Amniotic stem cell (primary cell): Measurements from ENCODE around the gene SNAI1.

Source experiments
- DNase-seq: peaks from one replicate; lab custom pipeline; 2025; lab: John Stamatoyannopoulos, UW

The SNAI1 gene

DNA sequence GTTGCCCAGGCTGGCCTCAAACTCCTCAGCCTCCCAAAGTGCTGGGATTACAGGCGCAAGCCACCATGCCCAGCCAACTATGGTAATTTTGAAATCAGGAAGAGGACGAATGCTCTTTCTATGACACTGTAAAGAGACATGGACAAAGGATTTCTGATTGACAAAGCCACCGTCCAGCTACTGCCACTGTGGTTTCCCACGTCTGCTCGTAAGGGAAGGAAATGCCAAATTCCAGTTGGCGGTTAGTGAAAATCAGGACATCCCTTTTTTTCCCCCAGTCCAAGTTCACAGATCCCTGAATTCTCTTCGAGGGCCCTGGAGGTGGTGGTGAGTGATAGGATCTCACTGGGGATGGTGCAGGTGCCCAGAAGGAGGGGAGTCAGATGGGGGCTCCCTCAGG is 31.2 kb downstream of the SNAI1 start:
- DNase-seq, result no peak

GRCh38 chr20:50014570-50015562 is 32.1 kb downstream of the SNAI1 start:
- no peak for DNase-seq

DNA sequence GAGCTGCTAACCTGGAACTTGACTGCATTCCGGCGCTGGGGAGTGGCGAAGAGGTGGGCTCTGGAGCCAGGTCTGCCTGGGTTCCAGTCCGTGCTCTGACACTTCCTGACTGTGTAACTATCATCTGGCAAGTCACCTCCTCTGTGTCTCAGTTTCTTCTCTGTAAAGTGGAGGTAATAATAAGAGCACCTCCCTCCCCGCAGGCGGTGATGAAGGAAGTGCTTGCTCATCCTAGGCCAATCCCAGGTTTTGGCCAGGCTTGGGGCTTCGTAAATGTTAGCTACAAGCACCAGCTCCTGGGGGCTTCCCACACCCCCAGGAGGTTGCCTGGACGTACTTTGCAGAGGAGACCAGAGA is 32.8 kb downstream of the SNAI1 start:
- DNase-seq, result no peak

- no peak for DNase-seq
These were observed 33.4 kb downstream of the SNAI1 start for GRCh38 chr20:50015993-50016770.

- no peak for DNase-seq
These were observed 34.4 kb downstream of the SNAI1 start for GRCh38 chr20:50017160-50017559.

- DNase-seq, result no peak
These were observed 34.9 kb downstream of the SNAI1 start for GRCh38 chr20:50017576-50018248.

GRCh38 chr20:50019466-50020256 is 36.9 kb downstream of the SNAI1 start:
- DNase-seq, result no peak

GRCh38 chr20:50020288-50020687 is 37.5 kb downstream of the SNAI1 start:
- no peak for DNase-seq

GRCh38 chr20:50022676-50023075 is 39.9 kb downstream of the SNAI1 start:
- no peak for DNase-seq

DNA sequence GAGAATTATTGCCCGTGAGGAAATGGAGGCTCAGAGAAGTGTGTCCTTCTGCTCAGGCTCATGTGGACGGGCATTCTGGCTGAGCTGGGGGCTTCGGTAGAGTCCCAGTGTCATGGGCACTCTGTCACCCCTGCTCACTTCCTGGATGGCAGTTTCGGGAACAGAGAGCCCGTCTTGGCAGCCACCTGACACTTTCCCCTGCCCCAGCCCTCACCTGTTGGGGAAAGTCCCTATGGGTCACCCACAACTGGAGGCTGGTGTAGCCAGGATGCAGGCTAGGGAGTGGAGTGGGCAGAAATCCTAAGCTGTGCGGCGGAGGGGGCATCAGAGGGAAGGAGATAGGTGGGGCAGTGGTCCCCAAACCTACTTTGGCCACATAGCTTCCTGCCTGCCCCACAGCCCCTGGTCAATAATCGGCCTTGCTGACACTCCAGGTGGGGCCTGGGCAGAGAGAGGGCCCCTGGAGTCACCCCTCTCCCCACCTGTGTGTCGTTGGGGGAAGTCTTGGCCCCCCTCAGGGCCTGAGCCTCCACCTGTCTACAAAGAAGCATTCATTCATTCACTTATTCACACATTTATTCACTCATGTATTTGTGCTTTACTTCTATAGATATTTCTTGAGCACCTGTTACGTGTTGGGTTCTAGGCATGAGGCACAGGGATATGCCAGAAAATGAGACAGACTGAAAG is 40.5 kb downstream of the SNAI1 start:
- DNase-seq, result no peak

DNA sequence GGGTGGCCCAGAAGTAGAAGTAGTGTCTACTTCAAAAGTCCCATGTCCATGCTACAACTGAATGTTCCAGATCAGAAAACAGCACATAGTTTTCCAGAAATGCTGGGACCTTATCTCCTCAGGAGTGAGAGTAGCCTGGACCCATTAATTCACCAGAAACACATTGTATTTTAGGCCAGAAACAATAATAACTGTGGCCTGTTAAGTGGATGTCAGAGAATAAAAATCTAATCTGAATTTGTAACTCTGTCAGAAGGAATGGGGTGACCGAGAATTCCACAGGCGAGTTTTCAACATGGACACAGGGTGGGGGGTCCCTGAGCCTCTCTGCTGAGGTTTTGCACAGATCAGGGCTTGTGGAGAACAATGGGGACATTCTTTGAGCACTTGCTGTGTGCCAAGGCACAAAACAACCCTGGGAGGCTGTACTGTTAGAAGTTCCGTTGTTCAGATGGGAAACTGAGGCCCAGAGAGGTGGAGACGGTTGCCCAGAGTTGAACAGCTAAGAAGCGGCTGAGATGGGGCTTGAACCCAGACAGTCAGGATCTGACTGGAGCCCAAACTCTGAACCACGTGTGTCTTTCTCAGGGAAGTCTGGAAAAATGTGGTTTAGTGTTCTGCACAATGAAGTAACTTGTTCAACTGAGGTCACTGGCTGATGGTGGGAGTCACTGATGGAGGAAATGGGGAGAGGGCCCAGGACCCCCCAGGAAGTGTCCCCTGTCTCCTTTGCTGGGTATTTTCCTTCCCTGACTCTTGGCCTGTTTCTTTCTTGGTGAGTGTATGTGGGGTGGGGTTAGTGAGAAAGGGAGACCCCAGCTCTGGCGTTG is 44.2 kb downstream of the SNAI1 start:
- no peak for DNase-seq

DNA sequence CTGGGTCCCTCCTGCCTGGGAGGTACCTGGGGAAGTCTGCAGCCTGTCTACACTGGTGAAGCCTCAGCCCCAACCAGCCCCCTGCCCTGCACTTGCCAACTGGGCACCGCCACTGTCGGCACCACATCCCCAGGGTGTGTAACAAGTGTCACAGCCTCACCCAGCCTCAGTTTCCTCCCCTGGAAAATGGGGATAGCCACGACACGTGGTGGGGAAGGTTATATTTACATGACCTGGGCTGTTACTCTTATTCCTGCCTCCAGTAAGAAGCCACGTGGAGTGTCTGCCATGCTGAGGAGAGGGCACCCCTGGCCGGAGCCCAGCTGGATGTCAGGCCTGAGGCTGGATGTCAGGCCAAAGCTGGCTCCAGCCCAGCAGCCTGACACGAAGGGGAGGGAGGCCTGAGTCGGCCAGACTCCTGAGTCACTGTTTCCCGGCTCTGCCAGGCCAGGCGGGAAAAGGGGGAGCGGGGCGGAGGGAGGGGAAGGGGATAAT is 44.9 kb downstream of the SNAI1 start:
- DNase-seq, result peak; percentile 76

- no peak for DNase-seq
These were observed 46.4 kb downstream of the SNAI1 start for GRCh38 chr20:50029083-50029696.

DNA sequence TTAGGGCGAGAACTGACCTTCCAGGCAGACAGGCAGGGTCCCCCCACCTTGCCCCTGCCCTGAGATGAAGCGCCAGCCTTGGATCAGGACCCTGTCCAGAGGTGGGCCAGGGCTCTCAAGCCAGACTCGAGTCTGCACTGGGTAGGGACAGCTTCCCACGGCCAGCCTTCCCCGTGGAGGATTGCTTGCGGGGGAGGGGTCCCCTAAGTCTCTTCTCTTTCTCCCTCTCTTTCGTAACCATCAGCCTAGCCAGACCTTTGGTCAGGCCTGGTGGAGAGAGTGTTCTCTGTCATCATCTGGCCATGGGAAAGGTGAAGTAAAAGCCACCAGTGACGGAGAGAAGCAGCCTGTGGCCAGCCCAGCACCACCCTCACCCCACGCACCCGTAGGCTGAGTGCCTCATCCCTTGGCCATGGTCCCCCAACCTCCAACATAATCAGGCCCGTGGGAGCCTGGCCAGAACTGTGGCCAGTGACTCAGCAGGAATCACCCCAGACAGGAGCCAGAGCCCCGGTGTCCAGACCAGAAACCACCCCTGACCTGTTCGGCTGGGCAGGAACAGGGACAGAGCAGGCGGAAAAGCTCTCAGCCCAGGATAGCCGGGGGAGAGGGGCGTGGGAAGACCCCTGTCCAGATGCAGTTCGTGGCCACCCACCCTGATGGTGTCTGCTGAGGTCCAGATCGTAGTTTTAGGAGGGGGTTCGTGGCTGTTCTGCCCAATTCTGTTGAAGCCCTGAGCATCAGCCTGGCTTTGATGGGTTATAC is 47.1 kb downstream of the SNAI1 start:
- DNase-seq, result peak; percentile 35

DNA sequence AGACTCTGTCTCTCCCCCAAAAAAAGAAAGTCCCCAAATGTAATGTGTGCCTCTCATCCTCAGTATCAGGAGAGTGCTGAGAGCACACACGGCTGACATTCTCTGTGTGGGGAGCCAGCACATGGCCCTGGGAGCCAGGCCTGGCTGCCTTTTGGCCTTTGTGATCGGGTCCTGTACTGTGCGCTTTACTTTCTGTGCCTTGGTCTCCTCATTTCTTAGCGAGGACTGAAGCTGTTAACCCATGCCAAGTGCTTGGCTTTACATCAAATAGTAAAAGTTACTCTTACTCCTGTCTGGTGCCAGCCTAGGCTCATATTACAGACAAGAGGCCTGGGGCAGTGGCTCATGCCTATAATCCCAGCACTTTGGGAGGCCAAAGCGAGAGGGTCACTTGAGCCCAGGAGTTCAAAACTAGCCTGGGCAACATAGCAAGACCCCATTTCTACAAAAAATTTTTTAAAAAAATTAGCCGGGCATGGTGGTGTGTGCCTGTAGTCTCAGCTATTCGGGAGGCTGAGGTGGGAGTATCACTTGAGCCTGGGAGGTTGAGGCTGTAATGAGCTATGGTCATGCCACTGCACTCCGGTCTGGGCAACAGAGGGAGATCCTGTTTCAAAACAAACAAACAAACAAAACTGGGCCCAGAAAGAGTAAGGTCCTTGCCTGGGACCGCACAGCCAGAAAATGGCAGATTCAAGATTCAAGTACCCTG is 50.3 kb downstream of the SNAI1 start:
- DNase-seq, result no peak

DNA sequence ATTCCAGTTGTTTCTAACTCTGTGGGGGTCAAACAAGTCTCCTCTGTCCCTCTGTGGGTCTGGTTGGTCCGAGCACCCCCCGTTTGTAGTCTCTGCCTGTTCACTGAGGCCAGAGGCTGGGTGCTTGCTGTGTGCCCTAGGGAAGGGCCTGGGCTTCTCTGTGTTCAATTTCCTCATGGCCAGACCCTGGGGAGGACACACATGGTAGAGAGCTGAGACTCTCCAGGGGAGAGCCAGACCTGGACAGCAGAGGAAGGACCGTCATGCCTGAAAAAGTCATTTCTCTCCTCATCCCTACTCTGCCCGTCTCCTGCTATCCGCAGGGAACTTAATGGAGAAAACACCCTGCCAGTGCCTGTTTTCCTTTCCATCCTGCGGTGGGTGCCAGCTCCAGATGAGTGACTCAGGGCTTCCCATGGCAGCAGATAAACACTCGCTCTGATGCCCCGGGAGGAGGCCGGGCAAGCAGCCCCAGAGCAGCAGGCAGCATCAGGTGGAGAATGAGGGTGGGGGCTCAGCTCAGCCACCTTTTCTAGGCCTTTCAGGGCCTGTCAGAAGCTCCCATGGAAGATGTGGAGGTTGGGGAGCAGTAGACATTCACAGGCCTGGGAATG is 51.9 kb downstream of the SNAI1 start:
- DNase-seq, result peak; percentile 26

GRCh38 chr20:50036703-50037102 is 53.9 kb downstream of the SNAI1 start:
- no peak for DNase-seq

DNA sequence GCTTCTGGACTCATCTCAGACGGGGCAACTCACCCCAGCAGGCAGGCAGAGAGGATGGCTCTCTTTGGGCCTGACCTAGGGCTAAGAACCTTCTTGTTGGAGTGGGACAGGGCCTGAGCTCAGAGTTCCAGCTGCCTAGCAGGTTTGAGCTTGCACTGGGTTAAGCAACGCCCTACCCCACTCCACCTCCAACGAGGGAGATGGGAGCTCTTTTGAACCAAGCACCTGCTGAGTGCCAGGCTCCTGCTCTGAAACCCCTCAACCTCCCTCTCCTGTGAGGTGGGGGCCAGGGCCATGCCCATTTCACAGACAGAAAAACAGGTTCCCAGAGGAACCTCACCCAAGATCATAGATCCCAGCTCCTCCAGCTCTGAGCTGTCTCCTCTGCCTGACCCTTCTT is 54.3 kb downstream of the SNAI1 start:
- DNase-seq, result no peak
